K562 (cell line): ENCODE results near the gene GRK1. TPM values are rescaled to one million over a fixed set of nuclear protein-coding genes. Genes with fewer than 3 reads are reported as not detected.

Experiments used
- ATAC-seq: fragments of 200-7000 bp; cut with Tn5 transposase; 3 replicates; pipeline ENCODE4 v1.9.1; 2020; ENCODE audit warnings: moderate library complexity
- BruUV-seq: library from RNA; stranded (reverse); fragments of 400-500 nt; replicated peaks from 2 replicates; lab custom pipeline; 2021; lab: Mats Ljungman, UMichigan
- CTCF ChIA-PET: fragments of 300-600 bp; formaldehyde crosslinking; extraction: SDS; loops from one replicate; lab custom pipeline; 2021; ENCODE audit warnings: low intra/inter-chr PET ratio; lab: Yijun Ruan, JAX
- POLR2A ChIA-PET: fragments of 300-600, 350-650 bp; sonication (Branson Sonifier 250); formaldehyde crosslinking; extraction: SDS; loops from one replicate; lab custom pipeline; 2021; ENCODE audit warnings: antibody characterized with exemption, inconsistent platforms; lab: Yijun Ruan, JAX
- DNase-seq, 4 experiments: peaks; one replicate each; pipeline versions ENCODE4 v3.0.0 to v3.0.0-alpha.2; 2011 to 2018; ENCODE audit warnings: low spot score in 3 of 4, mixed read lengths in 3 of 4; ENCODE audit errors: extremely low read depth in 1 of 4
- FAIRE-seq: peaks from 2 replicates; lab custom pipeline; 2011; peaks lifted over from hg19 to GRCh38; lab: Jason Lieb, UNC
- H2AFZ ChIP-seq: 2 replicates; pipeline ENCODE4 v1.6.0; 2011; ENCODE audit warnings: low read depth, low read length, control low read depth, inconsistent platforms
- H3K27ac ChIP-seq: fragments of 200-600 bp; 3 replicates; pipeline ENCODE4 v1.8.0; 2011; ENCODE audit warnings: low read depth, mild to moderate bottlenecking, control low read depth, inconsistent platforms, low read length, moderate library complexity, mixed read lengths; ENCODE audit errors: extremely low read depth
- H3K27me3 ChIP-seq, 2 experiments: fragments of 300-600 bp in 1 of 2; 2 replicates in 1 of 2; 3 replicates in 1 of 2; pipeline versions ENCODE4 v1.6.0 to v1.8.0; 2011; ENCODE audit warnings: inconsistent platforms in 2 of 2, low read length in 2 of 2, mild to moderate bottlenecking in 1 of 2, mixed read lengths in 1 of 2, moderate library complexity in 1 of 2; ENCODE audit not compliant: control insufficient read depth in 2 of 2, insufficient read depth in 2 of 2
- H3K36me3 ChIP-seq: fragments of 300-600 bp; 3 replicates; pipeline ENCODE4 v1.8.0; 2011; ENCODE audit warnings: mild to moderate bottlenecking, low read length, inconsistent platforms; ENCODE audit not compliant: control insufficient read depth, insufficient read depth
- H3K4me1 ChIP-seq, 2 experiments: fragments of 200-600 bp in 1 of 2; replicated peaks in 1 of 2; 2 replicates in 1 of 2; 3 replicates in 1 of 2; pipeline versions ENCODE4 v1.5.1 to v1.8.0; 2011; ENCODE audit warnings: inconsistent platforms in 2 of 2, low read length in 2 of 2, mild to moderate bottlenecking in 1 of 2, mixed read lengths in 1 of 2, moderate library complexity in 1 of 2; ENCODE audit not compliant: control insufficient read depth in 2 of 2, insufficient read depth in 2 of 2
- H3K4me2 ChIP-seq: 2 replicates; pipeline ENCODE4 v1.6.1; 2011; ENCODE audit warnings: low read length, control low read depth, inconsistent platforms, mixed read lengths; ENCODE audit not compliant: insufficient read depth
- H3K4me3 ChIP-seq: fragments of 200-600 bp; sonication (generic), shearing (Covaris generic); 2 replicates; pipeline ENCODE4 v1.5.1; 2016; ENCODE audit warnings: control low read depth, inconsistent platforms
- H3K79me2 ChIP-seq: fragments of 200-600 bp; 3 replicates; pipeline ENCODE4 v1.8.0; 2011; ENCODE audit warnings: low read length, inconsistent platforms; ENCODE audit not compliant: control insufficient read depth, insufficient read depth
- H3K9ac ChIP-seq, 2 experiments: 2 replicates each; pipeline versions ENCODE4 v1.6.0 to v1.6.1; 2011; ENCODE audit warnings: low read depth in 2 of 2, low read length in 2 of 2, control low read depth in 1 of 2, inconsistent platforms in 1 of 2, mild to moderate bottlenecking in 1 of 2, mixed read lengths in 1 of 2; ENCODE audit not compliant: insufficient read depth in 1 of 2
- H3K9me1 ChIP-seq: one replicate; pipeline ENCODE4 v1.6.0; 2011; ENCODE audit warnings: inconsistent platforms, mild to moderate bottlenecking, low read length, moderate library complexity; ENCODE audit not compliant: control insufficient read depth, insufficient read depth
- H3K9me3 ChIP-seq: replicated peaks from 2 replicates; pipeline ENCODE4 v1.5.1; 2011; ENCODE audit warnings: low read depth, low read length, inconsistent platforms; ENCODE audit not compliant: control insufficient read depth, insufficient read depth
- H4K20me1 ChIP-seq: replicated peaks from 2 replicates; pipeline ENCODE4 v1.6.1; 2011; ENCODE audit warnings: low read length, inconsistent platforms, mixed read lengths; ENCODE audit not compliant: control insufficient read depth, insufficient read depth
- ARNT ChIP-seq, 2 experiments: fragments of 450-650 bp; IDR thresholded peaks; 2 replicates each; pipeline ENCODE4 v1.6.1; 2016; ENCODE audit warnings: mild to moderate bottlenecking in 1 of 2
- ESRRB ChIP-seq: fragments of 250-450 bp; sonication (Bioruptor Pico); IDR thresholded peaks from 2 replicates; pipeline ENCODE4 v1.5.0; 2020; ENCODE audit warnings: mild to moderate bottlenecking, moderate library complexity, borderline replicate concordance
- GTF2A2 ChIP-seq: IDR thresholded peaks from 2 replicates; pipeline ENCODE4 v1.6.1; 2016; ENCODE audit warnings: mild to moderate bottlenecking, missing genetic modification characterization, missing compliant biosample characterization
- NR3C1 ChIP-seq: sonication (generic); formaldehyde crosslinking; IDR thresholded peaks from 2 replicates; pipeline ENCODE4 v1.8.1; 2022; ENCODE audit warnings: missing genetic modification reagents
- PHF20 ChIP-seq: fragments of 450-650 bp; IDR thresholded peaks from 2 replicates; pipeline ENCODE4 v1.6.1; 2018; ENCODE audit not compliant: partially characterized antibody
- RHOXF2B ChIP-seq: fragments of 250-450 bp; sonication (Bioruptor Pico); conservative IDR thresholded peaks from 2 replicates; pipeline ENCODE4 v1.5.1; 2021
- SMARCA5 ChIP-seq: fragments of 450-650 bp; IDR thresholded peaks from 2 replicates; pipeline ENCODE4 v1.6.1; 2016
- U2AF1 ChIP-seq: fragments of 200-400 bp; formaldehyde crosslinking; optimal IDR thresholded peaks from 2 replicates; pipeline ENCODE3; 2017; ENCODE audit warnings: mild to moderate bottlenecking, low read depth, low read length, moderate library complexity
- ZNF12 ChIP-seq: sonication (generic); formaldehyde crosslinking; IDR thresholded peaks from 2 replicates; pipeline ENCODE4 v1.4.0; 2020; ENCODE audit warnings: mild to moderate bottlenecking, missing genetic modification reagents
- WGBS: fragments of 100-300 bp; shearing (Covaris generic); methylation state at CpG from one replicate; pipeline ENCODE4 v1.1.6; 2016; ENCODE audit warnings: low coverage, mixed read lengths; ENCODE audit not compliant: insufficient coverage; ENCODE audit errors: missing lambda C conversion rate; 5-methylcytosine and 5-hydroxymethylcytosine counted together
- in situ Hi-C: fragments of 300-500 bp; cut with MboI; formaldehyde crosslinking; loops from 4 replicates; pipeline ENCODE4 v1.15.0; 2018; ENCODE audit warnings: inconsistent platforms, mixed read lengths
- intact Hi-C: fragments of 100-400 bp; cut with micrococcal nuclease; formaldehyde crosslinking; loops from 2 replicates; pipeline ENCODE4 v1.14.2; 2022
- polyA plus RNA-seq, 8 experiments: library from polyadenylated mRNA; depleted of rRNA in 4 of 8; stranded (reverse) in 5 of 8; unstranded in 3 of 8; fragments of >200 nt; fragmentation: Nextera tagmentation in 2 of 8; fragmentation: Illumina TruSeq in 1 of 8; extraction: Ambion mirVana in 2 of 8; extraction: Trizol in 1 of 8; gene quantifications; 2 replicates each; pipeline versions ENCODE4 v1.2.1 to v1.2.3, GENCODE V29; 2011 to 2014; ENCODE audit warnings: inconsistent platforms in 1 of 8, missing spikeins in 1 of 8
- total RNA-seq, 7 experiments: library from RNA; depleted of rRNA in 6 of 7; stranded (reverse); fragments of >200 nt in 6 of 7; fragmentation: Illumina TruSeq in 2 of 7; extraction: Trizol in 2 of 7; gene quantifications; 2 replicates each; pipeline versions ENCODE4 v1.2.1 to v1.2.3, GENCODE V29; 2011 to 2021; ENCODE audit warnings: low replicate concordance in 1 of 7
- TF ChIP-seq, protein P1 (sequence below): fragments of 250-450 bp; sonication (Bioruptor Pico); IDR thresholded peaks from 2 replicates; pipeline ENCODE4 v1.4.0; 2020; ENCODE audit warnings: mild to moderate bottlenecking
- TF ChIP-seq, protein P2 (sequence below), 2 experiments: fragments of 450-650 bp in 1 of 2; sonication (generic) in 1 of 2; formaldehyde crosslinking in 1 of 2; IDR thresholded peaks in 1 of 2; conservative IDR thresholded peaks in 1 of 2; 2 replicates each; pipeline versions ENCODE4 v1.6.1 to v1.8.1; 2016 to 2023; ENCODE audit warnings: mild to moderate bottlenecking in 2 of 2, moderate library complexity in 2 of 2, inconsistent platforms in 1 of 2, missing genetic modification reagents in 1 of 2

GRK1 gene
- total and polyA plus RNA-seq, 9 of the 15 experiments (the other 6 are each of a cell fraction or from before 2014, with no cell fraction given), result 0.09 TPM; not detected in 8

DNA sequence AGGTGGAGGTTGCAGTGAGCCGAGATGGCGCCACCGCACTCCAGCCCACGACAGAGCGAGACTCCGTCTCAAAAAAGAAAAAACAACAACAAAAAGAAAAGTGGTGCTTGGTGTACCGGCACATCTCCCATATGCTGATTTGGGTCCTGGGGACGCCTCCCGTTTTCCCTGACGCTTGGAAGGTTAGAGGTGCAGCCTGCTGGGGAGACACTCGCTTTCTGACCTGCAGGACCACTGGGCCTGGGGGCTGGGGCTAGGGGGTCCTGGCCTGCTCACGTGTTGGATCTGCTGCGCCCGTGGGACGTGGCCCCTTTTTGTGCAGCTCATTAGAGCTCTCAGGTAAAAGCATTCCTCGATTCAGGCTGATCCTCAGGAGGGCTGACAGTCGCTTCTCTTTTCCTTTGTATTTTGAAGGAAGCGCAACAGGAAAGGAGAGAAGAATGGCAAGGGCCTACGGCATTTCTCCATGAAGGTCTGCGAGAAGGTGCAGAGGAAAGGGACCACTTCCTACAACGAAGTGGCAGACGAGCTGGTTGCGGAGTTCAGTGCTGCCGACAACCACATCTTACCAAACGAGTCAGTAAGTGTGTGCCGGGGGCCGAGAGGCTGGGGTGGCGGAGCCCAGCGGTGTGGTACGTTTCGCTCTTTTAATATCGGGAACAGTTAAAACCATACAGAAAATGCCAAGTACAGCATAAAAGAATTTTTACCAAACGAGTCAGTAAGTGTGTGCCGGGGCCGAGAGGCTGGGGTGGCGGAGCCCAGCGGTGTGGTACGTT is 34.1 kb upstream of the GRK1 start:
- no peaks in the 10 kb centered on the region for H4K20me1 ChIP-seq
- no peaks in the 10 kb centered on the region for H3K9me3 ChIP-seq
- H3K9ac ChIP-seq, result no peak overlapping the region
- H2AFZ ChIP-seq, result no peak overlapping the region
- H3K4me1 ChIP-seq, result no peaks in the 10 kb centered on the region
- intact Hi-C loops, result no loop called here
- no peaks in the 10 kb centered on the region for H3K27me3 ChIP-seq
- H3K36me3 ChIP-seq, result peaks cover 96% of the 10 kb centered on the region
- in situ Hi-C loops, result no loop called here
- DNase-seq, result no peak
- no peak overlapping the region for H3K4me2 ChIP-seq
- 100% methylated on average over 8 of the region's 38 CpGs for WGBS
- H3K27ac ChIP-seq, result no peak overlapping the region
- no peak overlapping the region for H3K4me3 ChIP-seq
- no peak for ATAC-seq
- BruUV-seq, result no TSS peak
- TF ChIP-seq RHOXF2B (CRISPR knock-in tag) (no peak), ZNF12 (no peak), ARNT (IDR thresholded peaks at IDR 0.05) (no peak), ESRRB (CRISPR knock-in tag) (no peak), GTF2A2 (tag) (no peak), SMARCA5 (no peak), PHF20 (no peak), NR3C1 (CRISPR knock-in tag) (no peak), U2AF1 (no peak)
- TF ChIP-seq, protein P1, sequence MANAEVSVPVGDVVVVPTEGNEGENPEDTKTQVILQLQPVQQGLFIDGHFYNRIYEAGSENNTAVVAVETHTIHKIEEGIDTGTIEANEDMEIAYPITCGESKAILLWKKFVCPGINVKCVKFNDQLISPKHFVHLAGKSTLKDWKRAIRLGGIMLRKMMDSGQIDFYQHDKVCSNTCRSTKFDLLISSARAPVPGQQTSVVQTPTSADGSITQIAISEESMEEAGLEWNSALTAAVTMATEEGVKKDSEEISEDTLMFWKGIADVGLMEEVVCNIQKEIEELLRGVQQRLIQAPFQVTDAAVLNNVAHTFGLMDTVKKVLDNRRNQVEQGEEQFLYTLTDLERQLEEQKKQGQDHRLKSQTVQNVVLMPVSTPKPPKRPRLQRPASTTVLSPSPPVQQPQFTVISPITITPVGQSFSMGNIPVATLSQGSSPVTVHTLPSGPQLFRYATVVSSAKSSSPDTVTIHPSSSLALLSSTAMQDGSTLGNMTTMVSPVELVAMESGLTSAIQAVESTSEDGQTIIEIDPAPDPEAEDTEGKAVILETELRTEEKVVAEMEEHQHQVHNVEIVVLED (CRISPR knock-in tag), result no peak
- TF ChIP-seq, protein P2, sequence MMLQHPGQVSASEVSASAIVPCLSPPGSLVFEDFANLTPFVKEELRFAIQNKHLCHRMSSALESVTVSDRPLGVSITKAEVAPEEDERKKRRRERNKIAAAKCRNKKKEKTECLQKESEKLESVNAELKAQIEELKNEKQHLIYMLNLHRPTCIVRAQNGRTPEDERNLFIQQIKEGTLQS (IDR thresholded peaks at IDR 0.05), result no peak
- TF ChIP-seq, protein P2 (CRISPR knock-in tag; conservative IDR thresholded peaks at IDR 0.05), result no peak
- TF ChIP-seq, all 486 proteins: peak for 0
- ChIA-PET POLR2A (no interaction called here), CTCF (no interaction called here)
- Histone ChIP-seq H3K79me2 (peaks cover 22% of the 10 kb centered on the region), H3K9me1 (no peaks in the 10 kb centered on the region)
- FAIRE-seq, result no peak
